ENCODE results near the gene FNBP1. TPM values are rescaled to one million over a fixed set of nuclear protein-coding genes. Genes with fewer than 3 reads are reported as not detected.
"Not testable (repeated sequence)": the region's sequence is repeated elsewhere in the genome, so short reads cannot be mapped to it uniquely, and the experiment has no call there.

Gene FNBP1
- total RNA-seq, 1 experiment from 2014 or later, result 36.5 TPM

DNA sequence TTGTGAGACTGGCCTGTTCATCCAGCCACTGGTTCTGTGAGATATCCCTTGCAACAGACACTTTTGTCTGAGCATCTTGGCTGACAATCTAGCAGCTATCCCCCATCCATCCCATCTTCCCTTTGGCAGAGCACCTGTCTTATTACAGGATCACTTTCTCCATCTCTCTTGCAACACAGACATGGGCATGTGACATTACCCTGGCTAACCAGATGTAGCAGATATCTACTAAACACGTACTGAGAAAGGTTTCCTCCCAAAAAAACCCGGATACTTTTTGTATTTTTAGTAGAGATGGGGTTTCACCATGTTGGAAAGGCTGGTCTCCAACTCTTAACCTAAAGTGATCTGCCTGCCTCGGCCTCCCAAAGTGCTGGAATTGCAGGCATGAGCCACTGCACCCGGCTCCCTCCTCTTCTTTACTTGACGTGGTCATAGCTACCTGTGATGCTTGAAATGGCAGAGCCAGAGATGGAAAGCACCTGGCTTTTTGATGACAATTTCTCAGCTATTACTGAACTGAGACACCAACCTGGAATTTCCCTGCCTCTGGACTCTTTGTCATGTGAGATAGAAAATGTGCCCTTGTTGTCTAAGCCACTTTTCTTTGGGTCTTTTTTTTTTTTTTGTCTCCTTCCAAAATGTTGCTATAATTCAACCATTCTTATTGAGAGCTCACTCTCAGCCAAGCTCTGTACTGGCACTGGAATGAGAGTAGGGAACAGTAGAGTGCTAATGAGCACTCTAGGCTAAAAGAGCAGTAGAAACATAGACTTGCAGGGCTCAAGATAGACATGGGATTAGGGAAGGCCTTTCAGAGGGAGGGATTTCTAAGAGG lies 32.6 kb downstream of the FNBP1 start:
- no CpG with 5 or more reads among the region's 5 CpGs for WGBS (ENCODE audit: extremely low coverage, insufficient read length, low lambda C conversion rate)
- no peaks in the 10 kb centered on the region for H3K9me3 ChIP-seq (ENCODE audit: control insufficient read depth, low read depth, low read length)
- peaks cover 3% of the 10 kb centered on the region; the same call in 1 of the 2 replicates for H3K79me2 ChIP-seq (ENCODE audit: insufficient read depth, low read length)
- no peaks in the 10 kb centered on the region for H3K27me3 Mint-ChIP-seq (ENCODE audit: low read depth)
- H3K4me3 Mint-ChIP-seq, result no peak overlapping the region
- H3K18ac ChIP-seq (ENCODE audit: insufficient read length, low read depth, low read length), result no peak overlapping the region
- H3K4me1 ChIP-seq (ENCODE audit: insufficient read depth, low read length), result no peaks in the 10 kb centered on the region
- no peak overlapping the region for H3K56ac ChIP-seq (ENCODE audit: insufficient read length, low read depth, low read length)
- no peaks in the 10 kb centered on the region for H3K79me1 ChIP-seq (ENCODE audit: insufficient read depth, low read depth, low read length, poor library complexity, severe bottlenecking)
- no peaks in the 10 kb centered on the region for H3K27me3 ChIP-seq (ENCODE audit: insufficient read depth, low read length)
- H4K91ac ChIP-seq (ENCODE audit: insufficient read length, low read depth, low read length), result no peak overlapping the region
- no peak overlapping the region for H3K9ac ChIP-seq (ENCODE audit: extremely low read depth, insufficient read length, low read length)
- no peaks in the 10 kb centered on the region for H3K9me3 Mint-ChIP-seq
- H2AFZ ChIP-seq (ENCODE audit: low read length), result no peak overlapping the region
- H2AK5ac ChIP-seq (ENCODE audit: insufficient read length, low read length), result no peak overlapping the region
- no peaks in the 10 kb centered on the region; a peak in 1 of 7 replicates for H3K36me3 Mint-ChIP-seq (ENCODE audit: insufficient read depth in 1 of 3, low read depth in 3 of 3)
- H4K20me1 ChIP-seq (ENCODE audit: control insufficient read depth, insufficient read depth, insufficient read length), result no peaks in the 10 kb centered on the region
- TF ChIP-seq, protein P1, sequence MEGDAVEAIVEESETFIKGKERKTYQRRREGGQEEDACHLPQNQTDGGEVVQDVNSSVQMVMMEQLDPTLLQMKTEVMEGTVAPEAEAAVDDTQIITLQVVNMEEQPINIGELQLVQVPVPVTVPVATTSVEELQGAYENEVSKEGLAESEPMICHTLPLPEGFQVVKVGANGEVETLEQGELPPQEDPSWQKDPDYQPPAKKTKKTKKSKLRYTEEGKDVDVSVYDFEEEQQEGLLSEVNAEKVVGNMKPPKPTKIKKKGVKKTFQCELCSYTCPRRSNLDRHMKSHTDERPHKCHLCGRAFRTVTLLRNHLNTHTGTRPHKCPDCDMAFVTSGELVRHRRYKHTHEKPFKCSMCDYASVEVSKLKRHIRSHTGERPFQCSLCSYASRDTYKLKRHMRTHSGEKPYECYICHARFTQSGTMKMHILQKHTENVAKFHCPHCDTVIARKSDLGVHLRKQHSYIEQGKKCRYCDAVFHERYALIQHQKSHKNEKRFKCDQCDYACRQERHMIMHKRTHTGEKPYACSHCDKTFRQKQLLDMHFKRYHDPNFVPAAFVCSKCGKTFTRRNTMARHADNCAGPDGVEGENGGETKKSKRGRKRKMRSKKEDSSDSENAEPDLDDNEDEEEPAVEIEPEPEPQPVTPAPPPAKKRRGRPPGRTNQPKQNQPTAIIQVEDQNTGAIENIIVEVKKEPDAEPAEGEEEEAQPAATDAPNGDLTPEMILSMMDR (conservative IDR thresholded peaks at IDR 0.05), result no peak
- H2BK15ac ChIP-seq (ENCODE audit: low read depth, low read length), result no peak overlapping the region
- H3K4ac ChIP-seq (ENCODE audit: low read depth, low read length), result no peak overlapping the region
- no peak overlapping the region for H4K5ac ChIP-seq (ENCODE audit: insufficient read length, low read depth, low read length)
- H2BK5ac ChIP-seq (ENCODE audit: insufficient read length, low read length), result no peak overlapping the region
- no peak overlapping the region for H3K27ac Mint-ChIP-seq
- no peak overlapping the region for H2BK120ac ChIP-seq (ENCODE audit: low read depth, low read length, poor library complexity, severe bottlenecking)
- H4K8ac ChIP-seq (replicated peaks; ENCODE audit: insufficient read length, low read depth, low read length), result no peak overlapping the region
- H3K23me2 ChIP-seq (ENCODE audit: insufficient read length, low read depth, low read length, poor library complexity, severe bottlenecking), result no peaks in the 10 kb centered on the region
- H2BK20ac ChIP-seq (ENCODE audit: low read depth, low read length, poor library complexity, severe bottlenecking), result no peak overlapping the region
- no peak overlapping the region for H3K23ac ChIP-seq (ENCODE audit: insufficient read length, low read depth, low read length)
- no peak overlapping the region for H3K4me2 ChIP-seq (ENCODE audit: insufficient read depth, insufficient read length, low read length)
- DNase-seq, result no peak
- no peak overlapping the region for H3K14ac ChIP-seq (ENCODE audit: insufficient read depth, low read length)
- no peak overlapping the region for H3K27ac ChIP-seq (ENCODE audit: insufficient read length, low read depth, low read length)
- H3K4me1 Mint-ChIP-seq, result no peaks in the 10 kb centered on the region
- no peak overlapping the region for H3T11ph ChIP-seq (ENCODE audit: low read length)
- H2BK12ac ChIP-seq (ENCODE audit: insufficient read length, low read depth, low read length), result no peak overlapping the region

DNA sequence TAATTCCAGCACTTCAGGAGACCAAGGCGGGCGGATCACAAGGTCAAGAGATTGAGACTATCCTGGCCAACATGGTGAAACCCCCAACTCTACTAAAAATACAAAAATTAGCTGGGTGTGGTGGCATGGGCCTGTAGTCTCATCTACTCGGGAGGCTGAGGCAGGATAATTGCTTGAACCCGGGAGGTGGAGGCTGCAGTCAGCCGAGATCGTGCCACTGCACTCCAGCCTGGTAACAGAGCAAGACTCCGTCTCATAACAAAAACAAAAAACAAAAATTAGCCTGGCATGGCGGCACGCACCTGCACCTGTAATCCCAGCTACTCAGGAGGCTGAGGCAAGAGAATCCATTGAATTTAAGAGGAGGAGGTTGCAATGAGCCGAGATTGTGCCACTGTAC lies 33.4 kb downstream of the FNBP1 start:
- not testable (repeated sequence) for H2BK5ac ChIP-seq (ENCODE audit: insufficient read length, low read length); H3K4me2 ChIP-seq (ENCODE audit: insufficient read depth, insufficient read length, low read length); H3K23me2 ChIP-seq (ENCODE audit: insufficient read length, low read depth, low read length, poor library complexity, severe bottlenecking); H3K4ac ChIP-seq (ENCODE audit: low read depth, low read length); H3K4me3 Mint-ChIP-seq; H3K14ac ChIP-seq (ENCODE audit: insufficient read depth, low read length); H4K8ac ChIP-seq (replicated peaks; ENCODE audit: insufficient read length, low read depth, low read length); H2BK12ac ChIP-seq (ENCODE audit: insufficient read length, low read depth, low read length); H3K4me1 Mint-ChIP-seq; H4K5ac ChIP-seq (ENCODE audit: insufficient read length, low read depth, low read length); H3K79me2 ChIP-seq (ENCODE audit: insufficient read depth, low read length); H3K79me1 ChIP-seq (ENCODE audit: insufficient read depth, low read depth, low read length, poor library complexity, severe bottlenecking); H4K91ac ChIP-seq (ENCODE audit: insufficient read length, low read depth, low read length); H2BK120ac ChIP-seq (ENCODE audit: low read depth, low read length, poor library complexity, severe bottlenecking); H2AK5ac ChIP-seq (ENCODE audit: insufficient read length, low read length); H3K9me3 Mint-ChIP-seq; DNase-seq; H2AFZ ChIP-seq (ENCODE audit: low read length); H3K9me3 ChIP-seq (ENCODE audit: control insufficient read depth, low read depth, low read length); H2BK15ac ChIP-seq (ENCODE audit: low read depth, low read length); H3K27ac ChIP-seq (ENCODE audit: insufficient read length, low read depth, low read length); H3K27ac Mint-ChIP-seq; H3K27me3 ChIP-seq (ENCODE audit: insufficient read depth, low read length); H3K56ac ChIP-seq (ENCODE audit: insufficient read length, low read depth, low read length); H4K20me1 ChIP-seq (ENCODE audit: control insufficient read depth, insufficient read depth, insufficient read length); H2BK20ac ChIP-seq (ENCODE audit: low read depth, low read length, poor library complexity, severe bottlenecking); H3K4me1 ChIP-seq (ENCODE audit: insufficient read depth, low read length); H3T11ph ChIP-seq (ENCODE audit: low read length); H3K9ac ChIP-seq (ENCODE audit: extremely low read depth, insufficient read length, low read length); H3K36me3 Mint-ChIP-seq (ENCODE audit: insufficient read depth in 1 of 3, low read depth in 3 of 3); H3K27me3 Mint-ChIP-seq (ENCODE audit: low read depth); H3K18ac ChIP-seq (ENCODE audit: insufficient read length, low read depth, low read length); H3K23ac ChIP-seq (ENCODE audit: insufficient read length, low read depth, low read length)
- no CpG with 5 or more reads among the region's 10 CpGs for WGBS (ENCODE audit: extremely low coverage, insufficient read length, low lambda C conversion rate)
